GM12875 (cell line): ENCODE measurements around the gene PLA2G6.

ENCODE experiments used
- H3K4me3 ChIP-seq: one replicate; pipeline ENCODE4 v1.5.1; 2011; ENCODE audit warnings: low read depth, low read length, control low read depth
- TF ChIP-seq, protein P1 (sequence below): IDR thresholded peaks from 2 replicates; pipeline ENCODE4 v1.5.1; 2011; ENCODE audit warnings: low read depth, mild to moderate bottlenecking, control low read depth, inconsistent platforms, low read length, moderate library complexity, borderline replicate concordance; ENCODE audit not compliant: insufficient read depth

The PLA2G6 gene

DNA sequence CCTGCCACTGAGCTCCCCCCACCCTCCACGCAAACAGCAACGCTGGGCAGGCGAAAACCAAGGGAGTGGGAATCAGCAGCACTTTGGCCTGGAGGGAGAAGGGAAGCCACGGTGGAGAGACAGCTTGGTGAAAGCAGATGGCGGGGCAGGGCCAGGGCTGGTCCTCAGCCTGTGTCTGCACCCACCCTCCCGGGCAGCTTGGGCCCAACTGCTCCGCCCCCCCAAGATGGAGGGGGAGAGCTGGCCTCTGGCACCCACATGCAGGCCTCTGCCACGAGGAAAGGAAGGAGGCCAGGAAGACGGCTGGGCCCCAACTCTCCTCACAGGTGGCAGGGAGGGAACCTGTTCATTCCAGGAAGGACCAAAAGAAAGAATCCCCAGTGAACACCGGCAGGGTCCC lies 38.0 kb upstream of the PLA2G6 start:
- H3K4me3 ChIP-seq, result no peak overlapping the region
- TF ChIP-seq, protein P1, sequence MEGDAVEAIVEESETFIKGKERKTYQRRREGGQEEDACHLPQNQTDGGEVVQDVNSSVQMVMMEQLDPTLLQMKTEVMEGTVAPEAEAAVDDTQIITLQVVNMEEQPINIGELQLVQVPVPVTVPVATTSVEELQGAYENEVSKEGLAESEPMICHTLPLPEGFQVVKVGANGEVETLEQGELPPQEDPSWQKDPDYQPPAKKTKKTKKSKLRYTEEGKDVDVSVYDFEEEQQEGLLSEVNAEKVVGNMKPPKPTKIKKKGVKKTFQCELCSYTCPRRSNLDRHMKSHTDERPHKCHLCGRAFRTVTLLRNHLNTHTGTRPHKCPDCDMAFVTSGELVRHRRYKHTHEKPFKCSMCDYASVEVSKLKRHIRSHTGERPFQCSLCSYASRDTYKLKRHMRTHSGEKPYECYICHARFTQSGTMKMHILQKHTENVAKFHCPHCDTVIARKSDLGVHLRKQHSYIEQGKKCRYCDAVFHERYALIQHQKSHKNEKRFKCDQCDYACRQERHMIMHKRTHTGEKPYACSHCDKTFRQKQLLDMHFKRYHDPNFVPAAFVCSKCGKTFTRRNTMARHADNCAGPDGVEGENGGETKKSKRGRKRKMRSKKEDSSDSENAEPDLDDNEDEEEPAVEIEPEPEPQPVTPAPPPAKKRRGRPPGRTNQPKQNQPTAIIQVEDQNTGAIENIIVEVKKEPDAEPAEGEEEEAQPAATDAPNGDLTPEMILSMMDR, result no peak

DNA sequence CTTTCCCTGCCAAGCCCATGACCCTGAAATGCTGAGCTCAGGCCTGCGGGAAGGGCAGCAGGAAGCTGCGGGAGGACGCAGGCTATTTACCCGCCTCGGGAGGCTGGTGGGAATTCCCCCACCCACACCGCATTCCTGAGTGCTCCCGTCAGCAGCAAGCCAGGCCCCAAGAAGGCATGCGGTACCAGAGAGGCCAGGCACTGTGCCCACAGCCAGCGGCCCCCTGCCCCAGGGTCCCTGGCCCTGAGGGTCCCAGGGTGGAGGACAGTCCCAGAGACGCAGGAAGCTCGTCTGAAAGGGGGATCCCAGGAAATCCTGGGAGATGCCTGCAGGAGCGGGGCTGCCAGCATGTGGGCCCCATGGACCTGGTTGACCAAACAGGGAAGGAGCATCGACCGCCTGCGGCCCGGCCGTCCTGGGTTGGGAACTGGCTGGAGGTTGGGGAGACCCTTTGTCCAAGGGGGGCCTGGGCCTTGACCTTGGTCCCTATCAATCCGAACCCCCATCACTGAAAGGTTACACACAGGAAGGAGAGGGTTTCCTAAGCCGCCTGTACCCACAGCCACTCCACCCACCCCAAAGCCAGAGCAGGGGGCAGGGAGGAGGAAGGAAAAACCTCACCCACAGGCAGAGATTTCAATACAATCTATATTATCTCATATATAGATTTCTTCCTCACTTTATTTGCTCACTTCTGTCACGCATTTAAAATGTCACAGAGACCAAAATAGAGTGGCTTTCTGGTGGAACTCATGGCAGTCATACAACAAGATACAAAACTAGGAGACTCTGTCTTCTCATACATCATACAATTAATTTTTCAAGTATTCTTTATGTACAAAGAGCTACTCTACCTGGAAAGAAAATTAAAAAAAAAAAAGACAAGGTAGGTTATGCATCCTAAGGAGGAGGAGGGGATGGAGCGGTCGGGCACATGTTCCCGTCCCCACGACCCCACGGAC lies 37.3 kb upstream of the PLA2G6 start:
- TF ChIP-seq, protein P1, result no peak
- H3K4me3 ChIP-seq, result no peak overlapping the region

DNA sequence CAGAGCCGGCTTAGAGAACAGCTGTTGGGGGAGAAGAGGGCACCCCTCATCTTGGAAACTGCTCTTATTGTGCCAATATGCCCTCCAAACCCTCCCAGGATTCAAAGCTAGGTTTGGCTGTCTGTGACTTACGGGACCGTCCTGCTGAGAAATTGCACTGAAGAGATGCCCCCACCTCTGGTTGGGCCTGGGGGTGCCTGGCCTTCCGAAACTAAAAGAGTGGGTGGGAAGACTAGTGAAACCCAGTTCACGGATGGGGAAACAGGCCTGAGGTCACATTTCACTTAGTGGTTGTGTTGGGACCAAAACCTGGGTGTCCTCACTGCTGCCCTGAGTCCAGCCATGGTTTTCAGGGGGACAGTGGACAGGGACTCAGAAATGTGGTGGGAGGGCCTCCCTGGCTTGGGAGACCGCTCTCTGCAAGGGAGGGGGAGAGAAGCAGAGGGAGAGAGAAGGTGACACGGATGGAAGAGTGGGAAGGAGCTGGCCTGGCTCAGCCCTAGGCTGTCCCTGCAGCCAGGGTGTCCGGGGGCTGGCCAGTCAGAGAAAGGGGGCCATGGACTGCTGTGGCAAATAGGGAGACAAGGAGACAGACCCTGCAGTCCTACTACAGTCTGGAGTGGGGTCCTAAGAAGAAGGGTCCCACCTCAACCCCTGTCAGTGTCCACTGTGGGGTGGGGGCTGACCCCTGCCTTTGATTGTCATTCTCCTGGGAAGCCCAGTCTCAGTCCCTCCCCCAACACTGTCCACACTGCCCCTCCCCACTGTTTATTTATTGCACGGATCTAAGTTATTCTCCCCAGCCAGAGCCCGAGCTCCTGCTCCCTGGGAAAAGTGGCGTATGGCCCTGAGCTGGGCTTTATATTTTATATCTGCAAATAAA lies 33.8 kb upstream of the PLA2G6 start:
- H3K4me3 ChIP-seq, result no peak overlapping the region
- TF ChIP-seq, protein P1, result no peak

DNA sequence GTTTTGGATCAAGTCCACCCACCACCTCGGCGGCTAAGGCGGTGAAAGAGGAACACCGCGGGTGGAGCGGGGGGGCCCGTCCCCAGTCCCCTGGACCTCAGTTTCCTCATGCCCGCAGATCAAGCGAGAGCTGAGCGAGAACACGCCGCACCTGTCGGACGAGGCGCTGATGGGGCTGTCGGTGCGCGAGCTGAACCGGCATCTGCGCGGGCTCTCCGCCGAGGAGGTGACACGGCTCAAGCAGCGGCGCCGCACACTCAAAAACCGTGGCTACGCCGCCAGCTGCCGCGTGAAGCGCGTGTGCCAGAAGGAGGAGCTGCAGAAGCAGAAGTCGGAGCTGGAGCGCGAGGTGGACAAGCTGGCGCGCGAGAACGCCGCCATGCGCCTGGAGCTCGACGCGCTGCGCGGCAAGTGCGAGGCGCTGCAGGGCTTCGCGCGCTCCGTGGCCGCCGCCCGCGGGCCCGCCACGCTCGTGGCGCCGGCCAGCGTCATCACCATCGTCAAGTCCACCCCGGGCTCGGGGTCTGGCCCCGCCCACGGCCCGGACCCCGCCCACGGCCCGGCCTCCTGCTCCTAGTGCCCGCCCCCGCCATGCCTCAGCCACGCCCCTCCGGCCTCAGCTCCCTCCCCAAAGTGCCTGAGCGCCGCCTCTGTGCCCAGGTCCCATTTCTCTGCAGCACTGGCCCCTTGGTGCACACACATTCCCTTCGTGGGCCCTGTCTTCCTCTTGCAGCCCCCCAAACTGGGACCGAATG lies 32.8 kb upstream of the PLA2G6 start:
- TF ChIP-seq, protein P1, result 0 out of 2 replicates have a peak, but pooled peaks have one; percentile 31
- H3K4me3 ChIP-seq, result peak overlapping the region; percentile 57

DNA sequence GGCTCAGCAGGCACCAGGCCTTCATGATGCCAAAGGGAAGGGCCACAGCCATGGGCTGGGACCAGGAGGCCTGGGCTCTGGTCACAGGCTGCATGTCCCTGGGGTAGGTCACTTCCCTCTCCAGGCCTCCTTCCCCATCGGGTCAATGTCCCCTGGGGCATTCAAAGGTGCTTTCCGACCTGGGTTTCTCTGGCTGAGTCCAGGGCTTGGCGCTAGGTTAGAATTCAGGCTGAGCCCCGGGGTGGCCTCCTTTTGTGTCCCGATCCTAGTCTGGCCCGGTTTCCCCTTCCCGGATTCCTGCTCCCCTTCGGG lies 32.3 kb upstream of the PLA2G6 start:
- TF ChIP-seq, protein P1, result no peak
- peak overlapping the region; percentile 57 for H3K4me3 ChIP-seq

DNA sequence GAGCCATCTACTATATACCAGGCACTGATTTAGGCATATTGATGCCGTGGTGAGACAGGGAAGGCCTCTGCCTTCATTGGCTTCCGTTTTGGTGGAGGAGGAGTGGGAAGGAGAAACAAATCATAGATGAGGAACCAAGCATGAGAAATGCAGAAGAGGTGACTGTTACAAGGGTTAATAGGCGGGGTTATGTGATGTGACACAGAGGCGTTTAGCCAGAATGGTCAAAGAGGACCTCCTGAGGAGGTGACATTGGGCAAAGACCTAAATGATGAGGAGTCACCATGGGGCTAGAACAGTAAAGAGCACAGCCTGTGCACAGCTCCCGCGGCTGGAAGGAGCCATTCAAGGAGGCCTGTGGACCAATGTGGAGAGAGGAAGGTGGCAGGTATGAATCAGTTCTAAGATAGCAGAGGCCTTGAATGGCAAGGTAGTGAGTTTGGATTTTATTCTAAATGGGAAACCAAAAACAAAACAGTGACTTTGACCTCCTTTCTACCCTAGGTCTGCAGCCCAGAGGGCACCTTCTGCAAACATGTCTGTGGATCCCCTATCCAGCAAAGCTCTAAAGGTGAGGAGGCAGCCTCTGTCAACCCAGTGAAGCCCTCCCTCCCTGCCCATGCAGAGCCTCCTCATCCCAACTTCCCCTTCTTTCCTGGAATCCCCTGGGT lies 31.8 kb upstream of the PLA2G6 start:
- H3K4me3 ChIP-seq, result peak overlapping the region; percentile 57

More for the DNA sequence above, 31.8 kb upstream of the PLA2G6 start:
- TF ChIP-seq, protein P1, result no peak
